ENCODE data around the gene C20orf204.
A peak's percentile ranks its signal among the peaks of the same experiment; 100 is the strongest.

C20orf204 gene

GRCh38 chr20:64063389-64064144 is 27.6 kb downstream of the C20orf204 start:
- ChIA-PET POLR2A (ENCODE audit: low non-redundant PET) (interaction anchor here (0.6 to 1.0 kb wide), 5 partner anchors 11 to 29 kb away, joined by 3 to 8 read pairs (median 5); no protein-coding TSS in a partner anchor), CTCF (interaction anchor here (1.0 to 6.5 kb wide), 6 partner anchors 13 to 25 kb away, joined by 4 to 98 read pairs (median 5); partner anchors contain the start of genes C20orf204 and RGS19)
- DNase-seq (ENCODE audit: low spot score), result no peak
- peak overlapping the region; percentile 83 for H3K27ac ChIP-seq
- TF ChIP-seq CTCF (conservative IDR thresholded peaks at IDR 0.05; ENCODE audit: low read depth), result no peak

GRCh38 chr20:64064145-64064698 is 28.2 kb downstream of the C20orf204 start:
- CTCF ChIA-PET, result interaction anchor here (0.8 to 1.9 kb wide), 4 partner anchors 15 to 77 kb away, joined by 3 to 11 read pairs (median 4); partner anchors contain the start of gene RGS19
- peak; percentile 83 for DNase-seq (ENCODE audit: low spot score)
- H3K27ac ChIP-seq, result peak overlapping the region; percentile 83
- POLR2A ChIA-PET (ENCODE audit: low non-redundant PET), result interaction anchor here (0.6 kb wide), 1 partner anchor 414 kb away, joined by 7 read pairs; no protein-coding TSS in a partner anchor
- TF ChIP-seq CTCF (conservative IDR thresholded peaks at IDR 0.05; ENCODE audit: low read depth), result no peak

GRCh38 chr20:64065062-64065973 is 29.3 kb downstream of the C20orf204 start:
- CTCF ChIA-PET, result interaction anchor here (0.8 to 1.9 kb wide), 7 partner anchors 8 to 85 kb away, joined by 3 to 11 read pairs (median 4); partner anchors contain the start of gene LKAAEAR1
- H3K27ac ChIP-seq, result peak overlapping the region; percentile 83
- POLR2A ChIA-PET (ENCODE audit: low non-redundant PET), result interaction anchor here (0.6 to 0.8 kb wide), 3 partner anchors 11 to 161 kb away, joined by 3 read pairs; no protein-coding TSS in a partner anchor
- no peak for TF ChIP-seq CTCF (conservative IDR thresholded peaks at IDR 0.05; ENCODE audit: low read depth)
- DNase-seq (ENCODE audit: low spot score), result no peak

GRCh38 chr20:64065974-64066343 is 30.0 kb downstream of the C20orf204 start:
- H3K27ac ChIP-seq, result peak overlapping the region; percentile 83
- POLR2A ChIA-PET (ENCODE audit: low non-redundant PET), result interaction anchor here (0.6 to 0.8 kb wide), 3 partner anchors 11 to 161 kb away, joined by 3 read pairs; no protein-coding TSS in a partner anchor
- no peak for TF ChIP-seq CTCF (conservative IDR thresholded peaks at IDR 0.05; ENCODE audit: low read depth)
- DNase-seq (ENCODE audit: low spot score), result peak; percentile 85
- CTCF ChIA-PET, result interaction anchor here (0.8 to 1.5 kb wide), 4 partner anchors 9 to 85 kb away, joined by 3 to 5 read pairs (median 4); partner anchors contain the start of gene LKAAEAR1

- DNase-seq (ENCODE audit: low spot score), result no peak
- peak overlapping the region; percentile 83 for H3K27ac ChIP-seq
- TF ChIP-seq CTCF (conservative IDR thresholded peaks at IDR 0.05; ENCODE audit: low read depth), result no peak
- POLR2A ChIA-PET (ENCODE audit: low non-redundant PET), result interaction anchor here (0.7 to 1.1 kb wide), 2 partner anchors 29 to 40 kb away, joined by 3 to 4 read pairs; no protein-coding TSS in a partner anchor
- CTCF ChIA-PET, result interaction anchor here (0.7 kb wide), 2 partner anchors 48 to 1095 kb away, joined by 3 read pairs; no protein-coding TSS in a partner anchor
Measured at GRCh38 chr20:64067005-64067632, 31.1 kb downstream of the C20orf204 start.

All from RWPE1 (cell line).